PC-3 (cell line): ENCODE data around the gene ARHGAP6.

Experiments used
- EZH2 ChIP-seq: fragments of 300-600 bp; sonication (generic); IDR thresholded peaks from one replicate; pipeline ENCODE4 v1.6.1; 2017; ENCODE audit warnings: antibody characterized with exemption, mild to moderate bottlenecking, low read length; ENCODE audit not compliant: unreplicated experiment
- EZH2phosphoT487 ChIP-seq: fragments of 300-600 bp; sonication (generic); IDR thresholded peaks from 2 replicates; pipeline ENCODE4 v1.6.1; 2018; ENCODE audit warnings: mild to moderate bottlenecking, antibody characterized with exemption, low read length, borderline replicate concordance
- TF ChIP-seq, protein P1 (sequence below): fragments of 300-600 bp; sonication (generic); conservative IDR thresholded peaks from 2 replicates; pipeline ENCODE4 v1.5.1; 2017; ENCODE audit warnings: antibody characterized with exemption, low read depth, mild to moderate bottlenecking, low read length

DNA sequence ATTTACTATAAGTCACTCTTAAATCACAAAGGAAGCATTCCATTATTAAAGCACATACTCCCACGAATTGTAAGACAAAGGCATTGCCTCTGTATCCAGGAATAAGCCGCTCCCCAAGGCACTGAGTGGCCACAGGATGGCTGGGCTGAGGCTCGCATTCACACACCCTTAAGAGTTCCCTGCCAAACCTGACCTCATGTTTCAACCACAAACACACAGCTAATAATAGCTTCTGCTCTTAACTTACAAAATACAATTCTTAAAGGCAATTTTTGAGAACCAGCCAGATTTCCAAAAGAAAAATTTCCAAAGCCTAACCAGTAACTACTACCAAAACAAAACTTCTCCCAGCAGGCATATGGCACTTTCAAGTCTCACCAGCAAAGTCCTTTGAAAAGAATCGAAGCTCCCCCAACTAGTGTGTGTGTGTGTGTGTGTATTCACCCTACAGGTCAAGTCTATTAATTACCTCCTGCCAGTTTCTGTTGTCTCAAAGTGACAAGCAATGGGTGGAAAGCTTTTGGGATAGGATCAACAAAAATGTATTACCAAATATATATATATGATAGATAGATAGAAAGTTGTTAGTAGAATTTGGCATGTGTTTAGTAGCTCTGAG, 36.0 kb downstream of the ARHGAP6 start:
- TF ChIP-seq, protein P1, sequence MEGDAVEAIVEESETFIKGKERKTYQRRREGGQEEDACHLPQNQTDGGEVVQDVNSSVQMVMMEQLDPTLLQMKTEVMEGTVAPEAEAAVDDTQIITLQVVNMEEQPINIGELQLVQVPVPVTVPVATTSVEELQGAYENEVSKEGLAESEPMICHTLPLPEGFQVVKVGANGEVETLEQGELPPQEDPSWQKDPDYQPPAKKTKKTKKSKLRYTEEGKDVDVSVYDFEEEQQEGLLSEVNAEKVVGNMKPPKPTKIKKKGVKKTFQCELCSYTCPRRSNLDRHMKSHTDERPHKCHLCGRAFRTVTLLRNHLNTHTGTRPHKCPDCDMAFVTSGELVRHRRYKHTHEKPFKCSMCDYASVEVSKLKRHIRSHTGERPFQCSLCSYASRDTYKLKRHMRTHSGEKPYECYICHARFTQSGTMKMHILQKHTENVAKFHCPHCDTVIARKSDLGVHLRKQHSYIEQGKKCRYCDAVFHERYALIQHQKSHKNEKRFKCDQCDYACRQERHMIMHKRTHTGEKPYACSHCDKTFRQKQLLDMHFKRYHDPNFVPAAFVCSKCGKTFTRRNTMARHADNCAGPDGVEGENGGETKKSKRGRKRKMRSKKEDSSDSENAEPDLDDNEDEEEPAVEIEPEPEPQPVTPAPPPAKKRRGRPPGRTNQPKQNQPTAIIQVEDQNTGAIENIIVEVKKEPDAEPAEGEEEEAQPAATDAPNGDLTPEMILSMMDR = no peak
- TF ChIP-seq EZH2phosphoT487 = no peak
- TF ChIP-seq EZH2 = no peak
